ENCODE measurements around the gene STK17B. TPM values are rescaled to one million over a fixed set of nuclear protein-coding genes. Genes with fewer than 3 reads are reported as not detected.

STK17B gene
- total and polyA plus RNA-seq, 9 of the 15 experiments (the other 6 are each of a cell fraction or from before 2014, with no cell fraction given), result 2.3 to 17.7 (median 8.5) TPM

DNA sequence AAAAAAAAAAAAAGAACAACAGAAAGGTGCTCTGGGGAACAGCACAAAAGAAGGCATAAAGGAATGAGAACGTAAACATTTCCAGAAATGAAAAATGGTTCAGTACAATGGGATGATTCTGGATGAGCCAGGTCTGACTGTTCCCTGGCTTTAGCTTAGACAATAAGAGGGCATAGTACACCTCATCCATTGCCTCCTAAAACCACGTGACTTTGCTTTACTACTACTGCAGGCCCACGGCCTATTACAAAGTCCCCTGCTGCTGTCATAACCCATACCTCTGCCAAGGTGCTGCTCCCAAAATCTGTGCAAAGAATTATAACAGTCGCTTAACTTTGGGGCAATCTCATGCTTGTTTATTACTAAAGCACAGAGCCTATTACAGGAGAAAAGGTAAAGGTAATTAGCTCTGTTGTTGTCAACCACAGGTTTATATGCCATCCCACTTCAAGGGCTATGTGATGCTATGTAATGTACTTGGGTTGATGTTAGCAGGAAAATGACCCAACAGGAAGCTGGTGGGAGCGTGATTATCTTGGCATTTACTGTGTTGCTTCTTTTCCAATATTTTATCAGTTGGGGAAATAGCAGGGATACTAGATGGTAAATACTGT is 26.8 kb downstream of the STK17B start:
- intact Hi-C loops (cut with micrococcal nuclease), result no loop called here
- ChIA-PET POLR2A (no interaction called here), CTCF (ENCODE audit: low intra/inter-chr PET ratio) (no interaction called here)
- Histone ChIP-seq H3K36me3 (ENCODE audit: control insufficient read depth, insufficient read depth, low read length) (peaks cover 55% of the 10 kb centered on the region), H3K27me3 (ENCODE audit: control insufficient read depth in 2 of 2, insufficient read depth in 2 of 2, low read length in 2 of 2) (no peaks in the 10 kb centered on the region), H2AFZ (ENCODE audit: low read depth, low read length) (no peak overlapping the region), H3K4me3 (no peak overlapping the region), H3K9me1 (ENCODE audit: control insufficient read depth, insufficient read depth, low read length) (no peaks in the 10 kb centered on the region), H3K27ac (ENCODE audit: extremely low read depth, low read depth, low read length) (no peak overlapping the region), H3K9me3 (replicated peaks; ENCODE audit: control insufficient read depth, insufficient read depth, low read depth, low read length) (no peaks in the 10 kb centered on the region), H3K9ac (ENCODE audit: insufficient read depth in 1 of 2, low read depth in 2 of 2, low read length in 2 of 2) (no peak overlapping the region), H3K79me2 (ENCODE audit: control insufficient read depth, insufficient read depth, low read length) (0 out of 3 replicates have a peak, but pooled peaks cover 3% of the 10 kb centered on the region), H4K20me1 (replicated peaks; ENCODE audit: control insufficient read depth, insufficient read depth, low read length) (no peaks in the 10 kb centered on the region), H3K4me1 (replicated peaks in 1 of 2; ENCODE audit: control insufficient read depth in 2 of 2, insufficient read depth in 2 of 2, low read length in 2 of 2) (no peaks in the 10 kb centered on the region), H3K4me2 (ENCODE audit: insufficient read depth, low read length) (no peak overlapping the region)
- BruUV-seq (replicated peaks), result no TSS peak
- 95% methylated on average over 4 of the region's 5 CpGs for WGBS (ENCODE audit: insufficient coverage, low coverage, missing lambda C conversion rate)
- ATAC-seq, result no peak
- in situ Hi-C loops (cut with MboI), result loop anchor here (25.0 kb wide), 1 partner anchor 593 kb away; no protein-coding TSS in a partner anchor
- FAIRE-seq, result no peak
- DNase-seq (ENCODE audit: extremely low read depth in 1 of 4, low spot score in 3 of 4), result no peak
- TF ChIP-seq RCOR1 (IDR thresholded peaks at IDR 0.05; ENCODE audit: borderline replicate concordance in 1 of 2, low read depth in 2 of 2, low read length in 2 of 2) (no peak), U2AF2 (optimal IDR thresholded peaks at IDR 0.05; ENCODE audit: low read depth, low read length) (no peak), NFRKB (IDR thresholded peaks at IDR 0.05; ENCODE audit: low read depth) (no peak), SMARCA5 (IDR thresholded peaks at IDR 0.05) (no peak), NR2F6 (CRISPR knock-in tag; IDR thresholded peaks at IDR 0.05) (no peak), ZNF79 (CRISPR knock-in tag; IDR thresholded peaks at IDR 0.05; ENCODE audit: low read depth) (no peak), ZNF184 (CRISPR knock-in tag; IDR thresholded peaks at IDR 0.05) (no peak), GTF2A2 (tag; IDR thresholded peaks at IDR 0.05) (no peak), CC2D1A (IDR thresholded peaks at IDR 0.05) (no peak), ZNF121 (CRISPR knock-in tag; conservative IDR thresholded peaks at IDR 0.05) (no peak)
- TF ChIP-seq, protein P1, sequence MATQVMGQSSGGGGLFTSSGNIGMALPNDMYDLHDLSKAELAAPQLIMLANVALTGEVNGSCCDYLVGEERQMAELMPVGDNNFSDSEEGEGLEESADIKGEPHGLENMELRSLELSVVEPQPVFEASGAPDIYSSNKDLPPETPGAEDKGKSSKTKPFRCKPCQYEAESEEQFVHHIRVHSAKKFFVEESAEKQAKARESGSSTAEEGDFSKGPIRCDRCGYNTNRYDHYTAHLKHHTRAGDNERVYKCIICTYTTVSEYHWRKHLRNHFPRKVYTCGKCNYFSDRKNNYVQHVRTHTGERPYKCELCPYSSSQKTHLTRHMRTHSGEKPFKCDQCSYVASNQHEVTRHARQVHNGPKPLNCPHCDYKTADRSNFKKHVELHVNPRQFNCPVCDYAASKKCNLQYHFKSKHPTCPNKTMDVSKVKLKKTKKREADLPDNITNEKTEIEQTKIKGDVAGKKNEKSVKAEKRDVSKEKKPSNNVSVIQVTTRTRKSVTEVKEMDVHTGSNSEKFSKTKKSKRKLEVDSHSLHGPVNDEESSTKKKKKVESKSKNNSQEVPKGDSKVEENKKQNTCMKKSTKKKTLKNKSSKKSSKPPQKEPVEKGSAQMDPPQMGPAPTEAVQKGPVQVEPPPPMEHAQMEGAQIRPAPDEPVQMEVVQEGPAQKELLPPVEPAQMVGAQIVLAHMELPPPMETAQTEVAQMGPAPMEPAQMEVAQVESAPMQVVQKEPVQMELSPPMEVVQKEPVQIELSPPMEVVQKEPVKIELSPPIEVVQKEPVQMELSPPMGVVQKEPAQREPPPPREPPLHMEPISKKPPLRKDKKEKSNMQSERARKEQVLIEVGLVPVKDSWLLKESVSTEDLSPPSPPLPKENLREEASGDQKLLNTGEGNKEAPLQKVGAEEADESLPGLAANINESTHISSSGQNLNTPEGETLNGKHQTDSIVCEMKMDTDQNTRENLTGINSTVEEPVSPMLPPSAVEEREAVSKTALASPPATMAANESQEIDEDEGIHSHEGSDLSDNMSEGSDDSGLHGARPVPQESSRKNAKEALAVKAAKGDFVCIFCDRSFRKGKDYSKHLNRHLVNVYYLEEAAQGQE (IDR thresholded peaks at IDR 0.05; ENCODE audit: borderline replicate concordance), result no peak
- TF ChIP-seq, protein P1 (CRISPR knock-in tag; IDR thresholded peaks at IDR 0.05; ENCODE audit: low read depth), result no peak
- TF ChIP-seq, protein P2, sequence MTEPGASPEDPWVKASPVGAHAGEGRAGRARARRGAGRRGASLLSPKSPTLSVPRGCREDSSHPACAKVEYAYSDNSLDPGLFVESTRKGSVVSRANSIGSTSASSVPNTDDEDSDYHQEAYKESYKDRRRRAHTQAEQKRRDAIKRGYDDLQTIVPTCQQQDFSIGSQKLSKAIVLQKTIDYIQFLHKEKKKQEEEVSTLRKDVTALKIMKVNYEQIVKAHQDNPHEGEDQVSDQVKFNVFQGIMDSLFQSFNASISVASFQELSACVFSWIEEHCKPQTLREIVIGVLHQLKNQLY (CRISPR knock-in tag; conservative IDR thresholded peaks at IDR 0.05), result no peak
- TF ChIP-seq, protein P3, sequence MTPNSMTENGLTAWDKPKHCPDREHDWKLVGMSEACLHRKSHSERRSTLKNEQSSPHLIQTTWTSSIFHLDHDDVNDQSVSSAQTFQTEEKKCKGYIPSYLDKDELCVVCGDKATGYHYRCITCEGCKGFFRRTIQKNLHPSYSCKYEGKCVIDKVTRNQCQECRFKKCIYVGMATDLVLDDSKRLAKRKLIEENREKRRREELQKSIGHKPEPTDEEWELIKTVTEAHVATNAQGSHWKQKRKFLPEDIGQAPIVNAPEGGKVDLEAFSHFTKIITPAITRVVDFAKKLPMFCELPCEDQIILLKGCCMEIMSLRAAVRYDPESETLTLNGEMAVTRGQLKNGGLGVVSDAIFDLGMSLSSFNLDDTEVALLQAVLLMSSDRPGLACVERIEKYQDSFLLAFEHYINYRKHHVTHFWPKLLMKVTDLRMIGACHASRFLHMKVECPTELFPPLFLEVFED (CRISPR knock-in tag; conservative IDR thresholded peaks at IDR 0.05), result no peak
